Measurements from ENCODE around the gene BRWD1. TPM values are rescaled to one million over a fixed set of nuclear protein-coding genes. Genes with fewer than 3 reads are reported as not detected.

Gene BRWD1
- total RNA-seq, 6 experiments from 2014 or later = 18.6 to 26.7 (median 21.9) TPM

DNA sequence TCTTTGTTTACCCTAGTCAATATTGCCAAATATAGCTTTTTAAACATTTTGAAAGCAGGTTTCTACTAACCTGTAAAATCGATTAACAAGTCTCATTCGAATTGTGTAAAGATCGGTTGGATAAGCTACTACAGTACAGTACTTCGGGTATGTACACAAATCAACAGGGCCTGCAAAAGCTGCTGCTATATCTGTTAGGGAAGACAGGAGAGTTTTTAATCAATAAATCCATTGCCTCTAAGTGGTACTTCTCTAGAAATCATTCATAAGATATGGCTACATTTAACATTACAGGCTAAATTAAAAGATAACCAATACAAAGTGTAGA lies 95.4 kb downstream of the BRWD1 start:
- no peak for TF ChIP-seq POLR2A (IDR thresholded peaks at IDR 0.05)
- no peak for TF ChIP-seq CTCF (IDR thresholded peaks at IDR 0.05)
- H3K4me1 ChIP-seq = peaks cover 0 to 12% (median 0%) of the 10 kb centered on the region in 4 donors
- ATAC-seq (peak; percentile 49 to 83 (median 55)), DNase-seq (no peak)
- H3K27ac ChIP-seq = no peak overlapping the region
- 31% methylated on average over 4 of the region's 4 CpGs for WGBS (ENCODE audit: insufficient coverage, low coverage, low lambda C conversion rate, missing lambda C conversion rate)
- peaks cover 0 to 39% (median 2%) of the 10 kb centered on the region in 4 donors for H3K36me3 ChIP-seq
- H3K4me3 ChIP-seq = no peak overlapping the region
- H3K9me3 ChIP-seq = no peaks in the 10 kb centered on the region
- no peaks in the 10 kb centered on the region for H3K27me3 ChIP-seq
- intact Hi-C loops (cut with DNase I) = no loop called here

DNA sequence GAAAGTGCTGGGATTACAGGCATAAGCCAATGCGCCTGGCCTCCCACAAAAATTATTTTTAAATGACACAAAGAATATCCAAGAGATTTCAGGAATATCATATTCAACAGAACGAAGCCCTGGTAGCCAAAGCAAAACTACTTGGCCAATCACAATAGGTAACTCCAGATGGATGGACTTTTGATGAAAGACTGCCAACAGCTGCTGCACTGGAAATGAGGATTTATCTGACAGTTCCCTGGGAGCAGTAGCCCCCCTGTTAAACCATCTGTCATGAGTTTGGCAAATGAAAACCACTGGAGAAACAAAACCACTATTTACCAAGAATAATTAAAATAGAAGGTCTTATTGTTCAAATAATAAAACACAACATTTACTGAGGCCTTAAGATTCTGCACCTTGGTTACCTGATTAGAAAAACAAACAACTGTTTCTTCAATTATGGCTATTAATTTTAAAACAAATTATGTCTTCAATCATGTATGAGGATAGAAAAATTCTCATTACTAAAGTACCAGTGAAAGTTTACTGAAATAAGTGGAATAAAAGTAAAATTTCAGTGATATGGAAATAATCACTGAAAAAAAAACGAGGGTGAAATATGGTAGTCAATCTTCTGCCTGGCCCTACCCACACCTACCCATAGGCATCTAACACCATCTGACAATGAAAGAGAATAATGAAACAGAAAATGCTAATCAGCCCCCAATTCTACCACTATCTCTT lies 95.9 kb downstream of the BRWD1 start:
- Histone ChIP-seq H3K9me3 (no peaks in the 10 kb centered on the region), H3K4me1 (peaks cover 0 to 12% (median 0%) of the 10 kb centered on the region in 4 donors), H3K27ac (no peak overlapping the region), H3K4me3 (no peak overlapping the region), H3K27me3 (no peaks in the 10 kb centered on the region), H3K36me3 (peaks cover 0 to 39% (median 3%) of the 10 kb centered on the region in 4 donors)
- ATAC-seq (peak in 2 of 4 donors; percentile 11 to 20), DNase-seq (no peak)
- no peak for TF ChIP-seq POLR2A (IDR thresholded peaks at IDR 0.05)
- TF ChIP-seq CTCF (IDR thresholded peaks at IDR 0.05) = no peak
- intact Hi-C loops (cut with DNase I) = no loop called here
- 92% methylated on average over 3 of the region's 3 CpGs for WGBS (ENCODE audit: insufficient coverage, low coverage, low lambda C conversion rate, missing lambda C conversion rate)

DNA sequence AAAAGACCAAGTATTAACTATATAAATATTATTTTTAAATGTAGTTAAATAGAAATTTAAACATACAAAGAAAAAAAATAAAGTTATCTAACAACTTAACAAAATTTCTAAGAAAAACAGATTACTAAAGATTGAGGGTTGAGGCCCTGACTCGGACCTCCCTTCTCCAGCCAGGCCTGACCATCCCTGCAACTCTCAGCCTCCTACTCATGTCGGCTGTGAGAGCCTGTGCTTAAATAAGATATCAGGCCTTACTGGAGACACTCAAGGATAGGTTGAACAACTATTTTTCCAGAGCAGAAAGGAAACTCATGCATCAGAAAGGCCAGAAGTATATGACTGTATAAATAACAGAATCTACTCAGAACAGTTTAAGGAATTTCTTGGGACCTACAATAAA lies 97.1 kb downstream of the BRWD1 start:
- no peak for DNase-seq
- Histone ChIP-seq H3K27ac (no peak overlapping the region), H3K27me3 (no peaks in the 10 kb centered on the region), H3K36me3 (peaks cover 0 to 44% (median 3%) of the 10 kb centered on the region in 4 donors), H3K4me1 (peaks cover 0 to 12% (median 0%) of the 10 kb centered on the region in 4 donors), H3K4me3 (no peak overlapping the region), H3K9me3 (no peaks in the 10 kb centered on the region)
- TF ChIP-seq CTCF (IDR thresholded peaks at IDR 0.05) = no peak
- TF ChIP-seq POLR2A (IDR thresholded peaks at IDR 0.05) = no peak
- intact Hi-C loops (cut with DNase I) = no loop called here
- no peak for ATAC-seq
- WGBS (ENCODE audit: insufficient coverage, low coverage, low lambda C conversion rate, missing lambda C conversion rate) = 100% methylated on average over 2 of the region's 2 CpGs

DNA sequence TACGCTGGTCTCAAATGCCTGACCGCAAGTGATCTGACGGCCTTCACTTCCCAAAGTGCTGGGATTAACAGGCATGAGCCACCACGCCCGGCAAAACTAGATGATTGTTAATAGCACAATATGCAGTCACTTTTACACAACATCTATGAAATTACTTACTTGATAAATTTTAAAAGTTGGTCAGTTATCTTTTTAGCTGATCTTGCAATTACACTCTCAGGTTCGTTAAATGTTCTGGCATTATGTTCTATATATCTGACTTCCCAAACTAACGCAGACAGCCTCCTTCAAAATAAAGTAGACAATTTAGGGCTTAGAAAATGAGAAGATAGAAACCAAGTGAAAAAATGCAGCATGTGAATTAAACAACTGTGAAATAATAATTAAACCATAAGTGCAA lies 98.4 kb downstream of the BRWD1 start:
- peaks cover 0 to 12% (median 0%) of the 10 kb centered on the region in 4 donors for H3K4me1 ChIP-seq
- intact Hi-C loops (cut with DNase I) = no loop called here
- no peaks in the 10 kb centered on the region for H3K27me3 ChIP-seq
- no peak for ATAC-seq
- no peak for DNase-seq
- TF ChIP-seq CTCF (IDR thresholded peaks at IDR 0.05) (no peak), POLR2A (IDR thresholded peaks at IDR 0.05) (no peak)
- H3K4me3 ChIP-seq = no peak overlapping the region
- 94% methylated on average over 7 of the region's 7 CpGs for WGBS (ENCODE audit: insufficient coverage, low coverage, low lambda C conversion rate, missing lambda C conversion rate)
- no peak overlapping the region for H3K27ac ChIP-seq
- no peaks in the 10 kb centered on the region for H3K9me3 ChIP-seq
- peaks cover 0 to 51% (median 2%) of the 10 kb centered on the region in 4 donors for H3K36me3 ChIP-seq
